ENCODE measurements around the gene RASSF7. TPM values are rescaled to one million over a fixed set of nuclear protein-coding genes. Genes with fewer than 3 reads are reported as not detected.

RASSF7 gene
- total RNA-seq, 2 donors from 2014 or later: 49.4 to 107 TPM

DNA sequence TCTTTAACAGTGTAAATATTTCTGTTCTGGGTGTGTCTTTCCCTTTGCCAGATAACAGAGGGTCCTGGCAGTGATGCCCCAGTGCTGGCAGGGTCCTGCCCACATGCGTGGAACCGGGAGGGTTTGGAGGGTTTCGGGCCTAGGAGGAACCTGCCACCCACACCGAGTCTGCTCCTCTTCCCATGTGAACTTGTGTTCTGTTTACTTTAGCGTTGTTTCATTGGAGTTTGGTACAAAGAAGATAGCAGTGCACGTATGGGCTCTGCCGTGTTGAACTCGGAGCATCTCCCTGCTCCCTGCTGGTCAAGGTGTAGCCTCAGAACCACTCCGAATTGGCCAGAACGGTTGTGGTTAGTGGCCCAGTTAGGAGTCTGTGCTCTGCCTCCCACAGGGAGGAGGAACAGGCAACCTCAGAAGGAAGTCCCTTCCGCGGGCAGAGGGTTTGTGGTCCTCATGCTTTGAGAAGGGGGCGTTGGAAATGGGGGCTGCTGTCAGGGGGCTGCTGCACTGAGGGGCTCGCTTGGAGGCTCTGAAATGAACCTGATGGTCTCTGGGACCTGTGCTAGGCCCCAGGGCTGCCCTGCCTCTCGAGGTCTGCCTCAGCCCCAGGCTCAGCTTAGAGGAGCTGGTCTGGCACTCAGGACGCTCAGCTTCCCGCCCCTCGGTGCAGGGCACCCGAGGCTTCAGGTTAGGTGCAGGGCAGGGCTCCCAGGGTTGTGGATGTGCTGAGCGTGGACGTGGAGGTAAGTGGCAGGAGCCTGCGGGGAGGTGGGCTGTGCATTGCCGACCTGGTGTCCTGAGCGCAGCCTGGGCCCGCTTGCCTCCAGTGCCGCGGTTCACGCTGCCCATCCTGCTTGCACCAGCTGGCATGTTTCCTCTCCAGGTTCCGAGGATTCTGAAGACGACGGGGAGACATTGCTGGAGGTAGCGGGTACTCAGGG is 25.9 kb downstream of the RASSF7 start:
- Histone ChIP-seq H3K9me3 (no peaks in the 10 kb centered on the region), H3K4me1 (replicated peaks) (no peaks in the 10 kb centered on the region), H3K27ac (no peak overlapping the region), H3K36me3 (peaks cover 4 to 28% of the 10 kb centered on the region in 2 donors), H3K4me3 (no peak overlapping the region), H3K27me3 (replicated peaks; ENCODE audit: insufficient read depth) (no peaks in the 10 kb centered on the region)
- intact Hi-C loops (cut with DNase I): no loop called here
- TF ChIP-seq POLR2AphosphoS5 (IDR thresholded peaks at IDR 0.05): no peak
- TF ChIP-seq CTCF (IDR thresholded peaks at IDR 0.05): no peak
- TF ChIP-seq POLR2A (IDR thresholded peaks at IDR 0.05): no peak
- WGBS: 83% methylated on average over 27 of the region's 32 CpGs
- no peak for DNase-seq (ENCODE audit: low spot score)

GRCh38 chr11:587546-587945 is 26.8 kb downstream of the RASSF7 start:
- TF ChIP-seq POLR2A (IDR thresholded peaks at IDR 0.05): no peak
- no peak for TF ChIP-seq CTCF (IDR thresholded peaks at IDR 0.05)
- no peak for TF ChIP-seq POLR2AphosphoS5 (IDR thresholded peaks at IDR 0.05)
- no peak overlapping the region for H3K27ac ChIP-seq
- intact Hi-C loops (cut with DNase I): no loop called here
- no peaks in the 10 kb centered on the region for H3K9me3 ChIP-seq
- no peaks in the 10 kb centered on the region for H3K27me3 ChIP-seq (replicated peaks; ENCODE audit: insufficient read depth)
- H3K36me3 ChIP-seq: peaks cover 7 to 29% of the 10 kb centered on the region in 2 donors
- no peak for DNase-seq (ENCODE audit: low spot score)
- H3K4me3 ChIP-seq: no peak overlapping the region
- H3K4me1 ChIP-seq (replicated peaks): no peaks in the 10 kb centered on the region
- WGBS: 88% methylated on average over 8 of the region's 8 CpGs

GRCh38 chr11:587978-588380 is 27.2 kb downstream of the RASSF7 start:
- H3K27ac ChIP-seq: no peak overlapping the region
- H3K4me1 ChIP-seq (replicated peaks): no peaks in the 10 kb centered on the region
- intact Hi-C loops (cut with DNase I): no loop called here
- DNase-seq (ENCODE audit: low spot score): no peak
- 75% methylated on average over 6 of the region's 6 CpGs for WGBS
- TF ChIP-seq CTCF (IDR thresholded peaks at IDR 0.05) (no peak), POLR2AphosphoS5 (IDR thresholded peaks at IDR 0.05) (no peak), POLR2A (IDR thresholded peaks at IDR 0.05) (no peak)
- peaks cover 12 to 27% of the 10 kb centered on the region in 2 donors for H3K36me3 ChIP-seq
- no peaks in the 10 kb centered on the region for H3K27me3 ChIP-seq (replicated peaks; ENCODE audit: insufficient read depth)
- H3K9me3 ChIP-seq: no peaks in the 10 kb centered on the region
- no peak overlapping the region for H3K4me3 ChIP-seq

DNA sequence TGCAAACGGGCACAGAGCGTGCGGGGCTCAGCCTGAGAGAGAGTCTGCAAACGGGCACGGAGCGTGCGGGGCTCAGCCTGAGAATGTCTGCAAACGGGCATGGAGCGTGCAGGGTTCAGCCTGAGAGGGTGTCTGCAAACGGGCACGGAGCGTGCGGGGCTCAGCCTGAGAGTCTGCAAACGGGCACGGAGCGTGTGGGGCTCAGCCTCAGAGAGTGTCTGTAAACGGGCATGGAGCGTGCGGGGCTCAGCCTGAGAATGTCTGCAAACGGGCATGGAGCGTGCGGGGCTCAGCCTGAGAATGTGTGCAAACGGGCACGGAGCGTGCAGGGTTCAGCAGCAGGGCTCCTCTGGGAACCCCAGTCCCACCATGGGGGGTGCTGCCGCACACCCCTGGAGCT is 29.0 kb downstream of the RASSF7 start:
- DNase-seq (ENCODE audit: low spot score): no peak
- Histone ChIP-seq H3K4me3 (no peak overlapping the region), H3K4me1 (replicated peaks) (no peaks in the 10 kb centered on the region), H3K9me3 (no peaks in the 10 kb centered on the region), H3K27me3 (replicated peaks; ENCODE audit: insufficient read depth) (no peaks in the 10 kb centered on the region), H3K36me3 (peaks cover 9 to 31% of the 10 kb centered on the region in 2 donors), H3K27ac (no peak overlapping the region)
- no peak for TF ChIP-seq POLR2AphosphoS5 (IDR thresholded peaks at IDR 0.05)
- TF ChIP-seq CTCF (IDR thresholded peaks at IDR 0.05): no peak
- TF ChIP-seq POLR2A (IDR thresholded peaks at IDR 0.05): no peak
- intact Hi-C loops (cut with DNase I): no loop called here
- 90% methylated on average over 26 of the region's 26 CpGs for WGBS

GRCh38 chr11:590997-591396 is 30.2 kb downstream of the RASSF7 start:
- no peaks in the 10 kb centered on the region for H3K4me1 ChIP-seq (replicated peaks)
- peaks cover 9 to 31% of the 10 kb centered on the region in 2 donors for H3K36me3 ChIP-seq
- no peak overlapping the region for H3K27ac ChIP-seq
- intact Hi-C loops (cut with DNase I): no loop called here
- H3K27me3 ChIP-seq (replicated peaks; ENCODE audit: insufficient read depth): no peaks in the 10 kb centered on the region
- 78% methylated on average over 11 of the region's 11 CpGs for WGBS
- H3K9me3 ChIP-seq: no peaks in the 10 kb centered on the region
- no peak for DNase-seq (ENCODE audit: low spot score)
- TF ChIP-seq CTCF (IDR thresholded peaks at IDR 0.05): no peak
- TF ChIP-seq POLR2A (IDR thresholded peaks at IDR 0.05): no peak
- no peak for TF ChIP-seq POLR2AphosphoS5 (IDR thresholded peaks at IDR 0.05)
- no peak overlapping the region for H3K4me3 ChIP-seq
